GM18499 (cell line): ENCODE data around the gene CD86.
"Not testable (repeated sequence)": the region's sequence is repeated elsewhere in the genome, so short reads cannot be mapped to it uniquely, and the experiment has no call there.

ENCODE experiments used
- ATAC-seq: cut with Tn5 transposase; IDR thresholded peaks from one replicate; pipeline ENCODE4 v1.9.1; 2021; ENCODE audit warnings: moderate number of reproducible peaks; ENCODE audit not compliant: insufficient read depth, unreplicated experiment

Gene CD86, protein sequence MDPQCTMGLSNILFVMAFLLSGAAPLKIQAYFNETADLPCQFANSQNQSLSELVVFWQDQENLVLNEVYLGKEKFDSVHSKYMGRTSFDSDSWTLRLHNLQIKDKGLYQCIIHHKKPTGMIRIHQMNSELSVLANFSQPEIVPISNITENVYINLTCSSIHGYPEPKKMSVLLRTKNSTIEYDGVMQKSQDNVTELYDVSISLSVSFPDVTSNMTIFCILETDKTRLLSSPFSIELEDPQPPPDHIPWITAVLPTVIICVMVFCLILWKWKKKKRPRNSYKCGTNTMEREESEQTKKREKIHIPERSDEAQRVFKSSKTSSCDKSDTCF

DNA sequence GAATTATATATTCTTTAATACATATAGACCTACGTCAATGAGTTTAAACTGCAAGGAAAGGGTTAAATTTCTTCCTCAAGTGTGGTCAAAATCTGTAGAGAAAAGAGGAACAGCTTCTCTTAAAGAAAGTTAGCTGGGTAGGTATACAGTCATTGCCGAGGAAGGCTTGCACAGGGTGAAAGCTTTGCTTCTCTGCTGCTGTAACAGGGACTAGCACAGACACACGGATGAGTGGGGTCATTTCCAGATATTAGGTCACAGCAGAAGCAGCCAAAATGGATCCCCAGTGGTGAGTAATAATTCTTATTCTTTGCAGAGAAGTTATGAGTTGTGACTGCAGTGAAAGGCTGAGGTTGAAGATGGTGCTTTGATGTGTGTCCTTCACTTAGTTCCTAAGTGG is at the start of gene CD86:
Gene CD86, plus strand, starts transcription at position 148 of the 400 bp plus-strand sequence. Its CDS starts 128 bp downstream, at position 276.
- peak; percentile 91 for ATAC-seq

DNA sequence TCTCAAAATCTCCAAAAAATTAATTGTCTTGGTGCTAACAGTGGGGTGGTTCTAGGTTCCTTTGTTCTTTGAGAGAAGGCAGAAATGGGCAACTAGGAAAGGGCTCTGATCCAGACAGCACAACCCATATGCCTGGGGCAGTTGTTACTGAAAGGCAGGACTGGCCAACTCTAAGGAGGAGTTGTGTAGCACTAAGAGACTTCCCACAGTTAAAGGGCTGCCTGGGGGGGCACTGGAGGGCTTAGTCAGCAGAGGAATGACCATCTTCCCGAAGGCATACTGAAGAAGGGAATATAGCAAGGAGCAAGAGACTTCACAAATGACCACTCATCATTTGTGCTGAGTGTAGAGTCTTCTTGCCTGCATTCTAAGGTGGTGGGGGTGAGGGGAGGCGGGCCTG is 48.9 kb upstream of the CD86 start:
- no peak for ATAC-seq

DNA sequence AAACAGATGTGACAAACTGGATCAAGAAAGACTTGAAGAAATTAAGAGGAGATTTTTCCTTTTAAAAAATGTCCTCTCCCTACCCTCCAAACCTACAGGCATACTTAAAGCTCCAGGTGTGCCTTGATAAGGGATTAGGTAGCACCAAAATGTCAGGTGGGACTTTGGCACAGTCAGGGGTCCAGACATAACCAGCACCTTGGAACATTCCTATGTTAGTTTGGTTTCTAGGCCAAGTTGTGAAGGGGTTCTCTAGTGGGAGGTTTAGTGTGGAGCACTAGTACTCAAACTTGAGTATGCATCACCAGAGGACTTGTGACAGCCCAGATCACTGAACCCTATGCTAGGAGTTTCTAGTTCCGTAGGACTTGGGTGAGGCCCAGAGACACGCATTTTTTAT is 47.0 kb upstream of the CD86 start:
- ATAC-seq, result no peak

DNA sequence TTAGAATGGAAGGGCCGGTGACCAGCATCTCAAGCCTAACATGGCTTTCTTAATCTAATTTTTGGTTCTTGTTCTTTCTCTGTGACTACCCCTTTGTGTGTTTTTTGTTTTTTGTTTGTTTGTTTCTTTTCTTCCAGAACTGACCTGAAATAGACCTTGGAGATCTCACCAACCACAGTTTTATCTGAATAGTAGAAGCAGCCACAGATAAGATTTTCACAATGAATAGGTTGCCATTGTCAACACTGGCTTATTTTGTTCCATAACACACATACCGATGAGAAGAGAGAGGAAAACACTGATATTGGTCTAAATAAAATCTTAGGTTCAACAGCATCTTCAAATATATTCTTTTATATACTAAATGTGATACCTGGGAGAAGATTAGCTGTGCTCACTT is 44.7 kb upstream of the CD86 start:
- no peak for ATAC-seq

DNA sequence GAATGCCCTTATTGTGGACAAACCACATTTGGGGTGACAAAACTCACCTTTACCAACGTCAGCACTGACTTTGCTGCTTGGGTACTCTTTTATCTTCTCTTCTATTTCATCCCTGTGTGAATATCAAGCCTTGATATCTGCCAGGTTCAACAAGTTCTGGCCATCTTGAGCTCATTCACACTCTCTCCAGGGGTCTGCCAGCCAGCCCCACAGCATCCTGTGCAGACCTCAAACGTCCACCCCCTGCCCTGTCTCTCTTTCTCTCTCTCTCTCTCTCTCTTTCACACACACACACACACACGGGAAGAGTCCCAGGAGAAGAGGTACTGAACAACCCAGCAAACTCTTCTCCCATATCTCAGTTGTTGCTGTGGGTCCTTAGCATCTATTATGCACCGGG is 43.8 kb upstream of the CD86 start:
- ATAC-seq, result no peak

DNA sequence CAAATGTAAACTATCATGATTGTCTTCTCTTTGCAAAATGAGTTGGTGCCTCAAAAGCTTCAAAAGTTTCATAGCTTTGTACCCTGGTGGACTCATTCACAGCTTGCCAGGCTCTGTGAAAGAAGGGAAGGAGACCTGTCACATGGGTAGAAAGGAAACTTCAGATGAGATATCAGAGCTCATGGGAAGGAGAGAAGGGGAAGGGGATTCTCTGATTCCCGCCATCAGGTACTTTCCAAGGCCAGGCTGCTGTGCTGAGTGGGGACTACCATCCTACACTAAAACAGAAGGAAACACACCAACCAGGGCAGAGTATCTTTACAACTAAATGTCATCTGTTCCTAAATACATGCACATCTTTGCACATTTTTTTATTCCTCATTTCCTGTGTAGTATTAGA is 42.3 kb upstream of the CD86 start:
- no peak for ATAC-seq

DNA sequence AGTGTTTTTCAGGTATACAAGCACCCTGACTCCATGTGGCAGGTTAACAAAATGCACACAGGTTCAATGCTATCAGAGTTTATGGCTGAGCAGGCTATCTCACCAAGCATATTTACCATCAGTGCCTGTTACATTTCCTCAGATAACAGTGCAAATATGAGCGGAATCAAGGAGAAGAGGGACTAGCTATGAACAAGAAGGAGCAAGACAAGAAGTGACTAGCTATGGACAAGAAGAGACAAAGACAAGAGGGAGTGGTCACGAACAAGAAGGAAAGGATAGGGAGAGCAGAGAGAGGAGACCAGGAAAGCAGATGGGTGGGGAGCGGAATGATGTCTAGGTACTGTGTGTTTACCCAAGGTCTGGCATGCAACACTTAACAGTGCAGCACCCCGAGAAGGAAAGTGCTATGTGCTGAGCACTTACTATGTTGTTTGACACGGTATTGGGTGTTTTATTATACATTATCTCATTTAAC is 41.7 kb upstream of the CD86 start:
- ATAC-seq, result no peak

DNA sequence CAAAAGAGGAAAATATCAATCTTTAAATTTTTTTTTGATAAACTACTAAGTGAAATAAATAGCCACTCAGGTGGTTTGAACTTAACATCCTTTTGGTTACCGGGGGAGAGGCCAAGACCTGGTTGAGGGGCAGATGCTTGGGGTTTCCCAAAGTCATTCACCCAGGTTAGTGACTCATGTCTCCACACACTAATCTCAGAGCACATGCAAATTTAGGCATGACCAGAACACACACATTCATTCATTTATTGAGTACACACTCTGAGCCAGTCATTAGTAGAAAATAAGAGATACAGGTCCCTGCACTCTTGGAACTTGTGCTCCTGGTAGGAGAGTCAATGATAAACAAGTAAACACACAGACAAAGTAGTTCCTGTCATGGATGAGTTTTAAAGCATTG is 40.4 kb upstream of the CD86 start:
- peak; percentile 94 for ATAC-seq

DNA sequence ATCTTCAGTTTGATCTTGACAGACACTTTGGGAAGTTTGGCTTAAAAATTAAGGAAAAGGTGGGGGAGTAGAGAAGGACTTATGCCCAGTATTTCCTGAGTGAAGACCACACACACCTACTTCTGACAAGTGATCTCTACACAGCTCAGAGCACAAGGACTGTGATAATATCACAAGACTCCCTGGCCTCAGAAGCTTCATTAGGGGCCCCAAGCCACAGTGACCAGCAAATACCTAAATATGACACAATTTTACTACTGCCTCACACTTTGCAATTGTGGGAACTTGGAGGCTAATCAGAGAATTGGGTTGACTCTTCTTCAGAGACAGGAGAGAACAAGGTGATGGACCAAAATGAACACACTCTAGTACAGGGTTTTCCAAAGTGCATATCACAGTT is 35.7 kb upstream of the CD86 start:
- no peak for ATAC-seq

DNA sequence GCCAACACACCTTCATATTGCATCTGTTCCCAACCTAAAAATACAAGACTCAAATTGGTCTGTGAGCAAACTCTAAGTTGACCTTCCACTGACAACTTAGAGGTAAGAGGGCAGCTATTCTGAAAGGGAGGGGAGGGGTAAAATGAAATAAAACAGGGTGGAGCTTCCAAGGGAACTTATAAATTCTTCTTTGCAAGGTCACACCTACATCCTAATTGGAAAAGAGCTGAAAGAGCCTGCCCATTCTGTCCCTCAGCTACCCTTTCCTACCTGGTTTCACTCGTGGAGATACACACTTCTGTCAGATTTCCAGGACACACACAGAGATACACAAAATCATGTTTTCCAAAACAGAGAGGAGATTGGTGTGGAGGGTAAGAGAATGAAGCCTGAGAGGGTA is 34.1 kb upstream of the CD86 start:
- no peak for ATAC-seq

DNA sequence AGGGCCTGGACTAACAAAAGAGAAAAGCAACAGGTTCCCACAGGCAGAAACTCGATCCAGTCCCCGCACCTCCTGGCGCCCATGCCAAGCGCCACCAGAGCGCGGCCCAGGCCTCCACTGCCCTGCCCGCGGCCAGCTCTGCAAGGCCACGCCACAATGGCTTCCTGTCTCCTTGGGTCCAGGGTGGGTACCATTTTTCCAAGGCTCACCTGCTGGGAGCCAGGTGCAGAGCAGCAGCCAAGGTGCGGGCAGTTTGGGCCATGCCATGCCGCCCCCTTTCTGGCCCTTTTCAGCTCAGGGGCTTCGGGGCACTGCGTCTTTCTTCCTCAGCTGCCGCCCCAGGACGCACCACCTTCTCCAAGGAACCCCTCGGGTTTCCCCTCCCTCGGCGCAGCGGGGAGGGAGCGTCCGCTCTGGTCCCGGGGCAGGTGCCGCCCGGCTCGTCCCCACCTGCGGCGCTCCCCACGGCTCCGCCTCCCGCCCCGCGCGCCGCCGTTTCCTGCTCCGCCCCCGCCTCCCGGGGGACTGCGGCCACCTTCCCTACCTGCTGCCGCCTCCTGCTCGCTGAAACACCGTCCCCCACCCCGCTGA is 33.3 kb upstream of the CD86 start, which contains the start of gene ILDR1:
Gene ILDR1, minus strand, starts transcription at position 437 of the 591 bp plus-strand sequence. Its CDS starts 170 bp downstream, at position 267.
- ATAC-seq, result no peak

DNA sequence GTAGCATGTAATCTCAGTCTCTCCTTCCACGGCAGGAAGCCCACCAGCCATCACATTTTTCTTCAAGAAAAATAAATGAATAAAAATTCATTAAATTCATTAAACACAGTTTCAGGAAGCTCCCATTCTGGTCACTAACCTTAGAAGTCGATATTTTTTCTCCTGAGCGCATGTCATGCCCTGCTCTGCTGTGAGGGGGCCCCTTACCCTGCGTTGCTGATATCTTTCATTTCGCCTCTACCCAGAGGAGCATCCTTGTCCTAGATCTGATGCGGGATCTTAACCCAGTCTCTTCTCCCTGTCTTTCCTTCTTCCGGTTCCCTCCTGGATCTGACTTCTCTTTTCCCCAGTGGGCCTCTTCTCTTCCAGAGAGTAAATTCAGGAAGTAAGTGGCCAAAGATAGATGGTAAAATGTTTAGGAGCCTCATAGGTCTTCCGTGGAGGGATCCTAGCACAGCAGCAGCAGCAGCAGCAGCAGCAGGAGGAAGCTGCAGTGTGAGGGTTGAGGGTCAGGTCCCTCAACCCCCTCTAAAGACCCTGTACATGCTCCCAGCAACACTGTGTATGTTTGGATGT is 31.7 kb upstream of the CD86 start:
- ATAC-seq, result no peak

DNA sequence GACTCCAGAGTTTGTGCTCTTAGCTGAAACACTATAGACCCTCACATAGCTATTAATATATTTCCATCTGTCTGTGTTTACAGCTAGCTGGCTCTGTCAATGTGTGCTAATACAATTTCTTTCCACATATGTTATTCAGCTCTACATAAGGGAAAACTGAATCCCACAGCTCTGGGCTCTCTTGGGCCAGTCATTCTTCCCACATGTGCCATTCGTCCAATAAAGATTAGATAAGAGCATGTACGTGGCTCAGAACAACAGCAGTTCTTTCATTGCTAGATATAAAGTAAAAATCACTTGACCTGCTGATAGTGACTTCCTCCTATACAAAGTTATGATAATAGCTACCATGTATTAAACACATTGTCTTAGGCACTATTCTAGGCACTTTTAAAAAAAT is 30.4 kb upstream of the CD86 start:
- ATAC-seq, result no peak

DNA sequence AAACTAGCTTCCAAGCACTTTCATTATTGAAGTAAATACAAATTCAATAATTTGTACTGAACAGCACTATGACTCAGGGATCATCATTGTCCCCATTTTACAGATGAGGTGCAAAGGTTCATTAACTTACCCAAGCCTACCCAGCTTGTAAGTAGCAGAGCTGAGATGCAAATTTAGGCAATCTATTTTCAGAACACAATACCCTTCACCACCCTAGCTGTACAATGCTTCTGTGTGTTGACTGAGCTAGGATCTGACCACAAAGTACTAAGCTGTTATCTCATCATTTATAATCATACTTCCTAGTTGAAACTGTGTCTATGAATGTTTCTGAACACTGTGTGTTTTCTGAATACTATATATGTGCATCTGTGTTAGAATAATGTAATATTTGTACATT is 29.9 kb upstream of the CD86 start:
- ATAC-seq, result peak; percentile 78

DNA sequence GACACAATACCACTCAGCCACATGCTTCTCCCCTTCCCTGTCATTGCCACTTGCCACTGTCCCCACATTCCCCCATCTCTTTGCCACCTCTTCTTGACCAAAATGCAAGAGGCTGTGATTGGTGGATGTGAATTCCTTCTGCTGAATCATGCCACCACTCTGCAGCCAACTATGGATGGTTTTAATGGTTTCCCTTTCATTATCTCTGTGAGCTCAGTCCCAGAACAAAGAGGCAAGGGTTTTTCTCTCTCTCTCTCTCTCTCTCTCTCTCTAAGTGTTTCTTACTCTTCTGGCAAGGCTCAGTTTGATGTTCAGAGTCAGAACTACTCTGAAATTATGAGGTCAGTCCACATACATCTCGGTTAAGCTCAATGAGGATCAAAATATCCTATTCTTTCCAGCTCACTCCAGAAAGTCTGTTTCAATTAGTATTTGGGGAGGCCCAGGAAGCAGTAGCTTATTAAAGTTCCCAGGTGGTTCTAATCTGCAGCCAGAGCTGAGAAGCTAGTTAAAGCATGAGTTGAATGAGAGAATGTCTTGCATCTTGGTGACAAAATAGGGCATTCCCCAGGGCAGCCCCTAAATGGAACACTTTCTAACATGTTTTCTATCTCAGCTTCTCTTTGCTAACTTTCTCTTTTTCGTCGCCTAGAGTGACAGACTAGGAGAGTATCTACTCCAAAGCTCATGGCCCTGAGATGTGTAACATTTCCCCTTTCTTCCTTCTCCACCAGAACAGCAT is 24.6 kb upstream of the CD86 start:
- ATAC-seq, result no peak

DNA sequence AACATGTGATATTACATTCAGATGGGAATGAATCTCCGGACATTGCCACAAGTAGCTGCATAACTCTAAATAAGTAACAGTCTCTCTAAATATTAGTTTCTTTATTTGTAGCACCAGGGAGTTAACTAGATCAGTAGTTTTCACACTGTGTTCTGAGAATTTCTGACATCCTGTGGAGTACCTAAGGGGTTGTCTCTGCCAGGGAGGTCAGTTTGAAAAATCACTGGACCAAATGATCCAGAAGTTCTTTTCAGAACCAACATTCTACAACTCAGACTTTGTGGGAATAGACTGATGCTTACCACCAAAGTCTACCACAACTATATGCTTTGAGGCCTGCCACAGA is 24.1 kb upstream of the CD86 start:
- ATAC-seq, result no peak

DNA sequence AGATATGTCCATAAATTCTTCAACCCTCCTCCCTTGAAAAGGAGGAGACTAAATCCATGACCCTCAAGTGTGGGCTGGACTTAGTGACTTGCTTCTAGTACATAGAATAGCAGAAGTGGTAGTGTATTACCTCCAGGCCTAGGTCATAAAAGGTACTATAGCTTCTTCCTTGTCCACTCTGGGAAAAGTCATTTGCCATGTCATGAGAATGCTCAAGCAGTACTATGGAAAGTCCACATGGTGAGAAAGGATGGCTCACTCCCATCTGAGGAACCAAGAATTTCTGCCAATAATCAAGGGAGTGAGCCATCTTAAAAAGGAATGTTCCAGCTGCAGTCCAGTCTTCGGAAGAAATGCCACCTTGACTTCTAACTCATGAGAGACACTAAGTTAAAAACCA is 22.6 kb upstream of the CD86 start:
- ATAC-seq, result no peak

DNA sequence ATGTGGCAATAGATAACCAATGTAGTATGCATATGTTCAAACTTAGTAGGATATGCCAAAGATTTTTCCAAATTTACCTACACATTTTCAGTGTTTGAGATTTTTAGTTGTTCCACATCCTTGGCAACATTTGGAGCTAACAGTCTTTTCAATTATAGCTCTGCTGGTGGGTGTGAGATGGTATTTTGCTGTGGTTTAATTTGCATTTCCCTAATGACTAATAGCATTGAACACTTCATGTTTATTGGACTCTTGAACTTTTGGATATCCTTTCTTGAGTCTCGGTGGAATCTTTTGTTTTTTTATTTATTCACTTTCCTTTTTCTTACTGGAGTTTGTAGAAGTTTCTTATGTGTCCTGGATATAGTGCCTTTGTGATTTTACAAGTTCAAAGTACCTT is 22.1 kb upstream of the CD86 start:
- ATAC-seq, result no peak

DNA sequence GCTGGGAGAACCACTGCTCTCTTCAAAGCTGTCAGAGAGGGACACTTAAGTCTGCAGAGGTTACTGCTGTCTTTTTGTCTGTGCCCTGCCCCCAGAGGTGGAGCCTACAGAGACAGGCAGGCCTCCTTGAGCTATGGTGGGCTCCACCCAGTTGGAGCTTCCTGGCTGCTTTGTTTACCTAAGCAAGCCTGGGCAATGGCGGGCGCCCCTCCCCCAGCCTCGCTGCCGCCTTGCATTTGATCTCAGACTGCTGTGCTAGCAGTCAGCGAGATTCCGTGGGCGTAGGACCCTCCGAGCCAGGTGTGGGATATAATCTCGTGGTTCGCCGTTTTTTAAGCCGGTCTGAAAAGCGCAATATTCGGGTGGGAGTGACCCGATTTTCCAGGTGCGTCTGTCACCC is 7.9 kb upstream of the CD86 start:
- not testable (repeated sequence) for ATAC-seq

DNA sequence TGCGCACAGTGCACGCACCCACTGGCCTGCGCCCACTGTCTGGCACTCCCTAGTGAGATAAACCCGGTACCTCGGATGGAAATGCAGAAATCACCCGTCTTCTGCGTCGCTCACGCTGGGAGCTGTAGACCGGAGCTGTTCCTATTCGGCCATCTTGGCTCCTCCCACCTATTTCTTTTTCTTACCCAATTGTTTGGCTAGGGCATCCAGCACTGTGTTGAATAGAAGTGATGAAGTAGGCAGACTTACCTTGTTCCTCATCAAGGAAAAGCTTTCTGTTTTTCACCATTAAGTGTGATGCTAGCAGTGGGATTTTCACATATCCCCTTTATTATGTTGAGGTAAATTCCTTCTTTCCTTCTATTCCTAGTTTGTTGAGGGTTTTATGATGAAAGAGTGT is 7.4 kb upstream of the CD86 start:
- not testable (repeated sequence) for ATAC-seq

DNA sequence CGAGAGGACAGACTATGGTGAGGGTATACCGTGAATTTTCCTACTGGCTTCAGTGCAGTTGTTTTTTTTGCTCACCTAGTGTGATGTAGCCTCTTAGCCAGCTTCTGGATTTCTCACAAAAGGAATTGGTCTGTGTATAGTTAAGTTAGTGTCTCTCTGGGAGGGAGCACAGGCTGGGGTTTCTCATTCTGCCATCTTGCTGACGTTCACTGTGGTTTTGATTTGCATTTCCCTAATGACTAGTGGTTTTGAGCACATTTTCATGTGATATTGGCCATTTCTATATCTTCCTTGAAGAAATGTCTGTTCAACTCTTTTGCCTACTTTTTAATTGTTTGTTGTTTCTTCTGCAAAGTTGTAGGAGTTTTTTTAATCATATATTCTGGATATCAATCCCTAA is 2.2 kb upstream of the CD86 start:
- peak; percentile 39 for ATAC-seq
